ENCODE results near the gene CZIB. TPM values are rescaled to one million over a fixed set of nuclear protein-coding genes. Genes with fewer than 3 reads are reported as not detected.

The CZIB gene
- total RNA-seq, 1 experiment from 2014 or later, result 43.1 TPM

GRCh38 chr1:53267761-53268160 lies 47.3 kb upstream of the CZIB start:
- BruUV-seq (replicated peaks), result no TSS peak
- ChIA-PET RAD21 (ENCODE audit: low non-redundant PET in 1 of 2, low total read pairs in 2 of 2, uncharacterized antibody in 2 of 2, unreplicated experiment in 2 of 2) (no interaction called here), CTCF (interaction anchor here (3.1 kb wide), 1 partner anchor 125 kb away, joined by 13 read pairs; no protein-coding TSS in a partner anchor), POLR2A (no interaction called here)
- H4K20me1 ChIP-seq (ENCODE audit: insufficient read depth), result no peaks in the 10 kb centered on the region
- ATAC-seq (no peak), DNase-seq (ENCODE audit: low read depth, low spot score) (no peak)
- no peaks in the 10 kb centered on the region for H3K9me3 ChIP-seq (ENCODE audit: control insufficient read depth in 1 of 2, insufficient read depth in 1 of 2, low read depth in 1 of 2, low read length in 2 of 2)
- no peak overlapping the region for H3K27ac ChIP-seq (ENCODE audit: low read depth, low read length)
- no peaks in the 10 kb centered on the region for H3K9me2 ChIP-seq (ENCODE audit: insufficient read depth)
- peaks cover 20 to 52% of the 10 kb centered on the region in 2 experiments; a peak in 3 of 4 replicates for H3K36me3 ChIP-seq (ENCODE audit: control insufficient read depth in 1 of 2, insufficient read depth in 2 of 2, low read length in 2 of 2)
- H3K4me3 ChIP-seq (replicated peaks in 1 of 2; ENCODE audit: low read depth in 1 of 2, low read length in 2 of 2), result no peak overlapping the region
- no peaks in the 10 kb centered on the region for H3K4me1 ChIP-seq (ENCODE audit: control insufficient read depth in 1 of 2, insufficient read depth in 2 of 2, low read length in 2 of 2)
- no peaks in the 10 kb centered on the region for H3K27me3 ChIP-seq (ENCODE audit: insufficient read depth, low read length)
- no peak overlapping the region for H2AFZ ChIP-seq (ENCODE audit: low read depth, low read length, poor library complexity, severe bottlenecking)
- intact Hi-C loops (cut with micrococcal nuclease), result no loop called here
- no peak overlapping the region for H3K4me2 ChIP-seq (ENCODE audit: low read length)
- no peaks in the 10 kb centered on the region for H3K79me2 ChIP-seq (ENCODE audit: insufficient read depth, low read length)
- no peak for TF ChIP-seq SRF (IDR thresholded peaks at IDR 0.05; ENCODE audit: low read depth)
- no peak for TF ChIP-seq ATF3 (IDR thresholded peaks at IDR 0.05)
- TF ChIP-seq SIN3A (IDR thresholded peaks at IDR 0.05; ENCODE audit: low read depth), result no peak
- TF ChIP-seq CEBPB (IDR thresholded peaks at IDR 0.05; ENCODE audit: low read depth), result no peak
- no peak for TF ChIP-seq SP1 (IDR thresholded peaks at IDR 0.05; ENCODE audit: low read depth)
- TF ChIP-seq ZBTB33 (IDR thresholded peaks at IDR 0.05; ENCODE audit: extremely low read depth, insufficient replicate concordance, low read length), result no peak
- TF ChIP-seq EZH2 (IDR thresholded peaks at IDR 0.05), result no peak
- no peak for TF ChIP-seq CBX3 (IDR thresholded peaks at IDR 0.05; ENCODE audit: low read depth)
- no peak for TF ChIP-seq TCF7L2 (IDR thresholded peaks at IDR 0.05; ENCODE audit: borderline replicate concordance, extremely low read depth, insufficient read depth, insufficient read length)
- no peak for TF ChIP-seq FOSL1 (IDR thresholded peaks at IDR 0.05; ENCODE audit: low read depth)
- TF ChIP-seq CTCF (IDR thresholded peaks at IDR 0.05 in 2 of 3, conservative IDR thresholded peaks at IDR 0.05 in 1 of 3; ENCODE audit: borderline replicate concordance in 1 of 3, insufficient read depth in 1 of 3, low read depth in 2 of 3, low read length in 2 of 3), result no peak
- no peak for TF ChIP-seq REST (IDR thresholded peaks at IDR 0.05; ENCODE audit: low read depth)
- no peak for TF ChIP-seq ZNF274 (IDR thresholded peaks at IDR 0.05; ENCODE audit: low read depth, low read length)
- TF ChIP-seq POLR2A (IDR thresholded peaks at IDR 0.05; ENCODE audit: borderline replicate concordance, extremely low read depth, insufficient read depth, insufficient read length), result no peak
- TF ChIP-seq MAX (IDR thresholded peaks at IDR 0.05), result no peak
- no peak for TF ChIP-seq POLR2AphosphoS5 (IDR thresholded peaks at IDR 0.05; ENCODE audit: low read depth, low read length)
- TF ChIP-seq RAD21 (IDR thresholded peaks at IDR 0.05; ENCODE audit: low read depth), result no peak
- TF ChIP-seq EZH2phosphoT487 (IDR thresholded peaks at IDR 0.05; ENCODE audit: borderline replicate concordance), result no peak
- TF ChIP-seq EGR1 (IDR thresholded peaks at IDR 0.05; ENCODE audit: low read depth), result no peak
- no peak overlapping the region for H3K9ac ChIP-seq (ENCODE audit: low read length)

Measured in HCT116 (cell line).